SK-N-SH (cell line): ENCODE results near the gene UNC13B. TPM values are rescaled to one million over a fixed set of nuclear protein-coding genes. Genes with fewer than 3 reads are reported as not detected.

Experiments
- CTCF ChIA-PET: fragments of 300-600, 350-600 bp; formaldehyde crosslinking; extraction: SDS; loops from one replicate; lab custom pipeline; 2021; lab: Yijun Ruan, JAX
- POLR2A ChIA-PET: fragments of 350-600 bp; sonication (Branson Sonifier 250); formaldehyde crosslinking; extraction: SDS; loops from one replicate; lab custom pipeline; 2020; ENCODE audit warnings: antibody characterized with exemption, inconsistent platforms; lab: Yijun Ruan, JAX
- DNase-seq: peaks from one replicate; pipeline ENCODE4 v3.0.0; 2012
- H2AFZ ChIP-seq: fragments of 200-600 bp; sonication (generic); 2 replicates; pipeline ENCODE4 v1.8.1; 2016; ENCODE audit warnings: antibody characterized with exemption, mild to moderate bottlenecking, low read depth
- H3F3A ChIP-seq: fragments of 200-600 bp; sonication (generic); replicated peaks from 2 replicates; pipeline ENCODE3; 2016; ENCODE audit warnings: antibody characterized with exemption, mild to moderate bottlenecking; ENCODE audit not compliant: insufficient read depth
- H3K27ac ChIP-seq, 2 experiments: fragments of 200-500 bp in 1 of 2; fragments of 200-600 bp in 1 of 2; sonication (Bioruptor generic) in 1 of 2; sonication (generic), shearing (Covaris generic) in 1 of 2; 2 replicates each; pipeline versions ENCODE4 v1.5.1 to v1.6.1; 2014 to 2016; ENCODE audit warnings: low read depth in 2 of 2, inconsistent platforms in 1 of 2, low read length in 1 of 2, mild to moderate bottlenecking in 1 of 2, mixed read lengths in 1 of 2
- H3K27me3 ChIP-seq: fragments of 200-600 bp; sonication (generic), shearing (Covaris generic); 2 replicates; pipeline ENCODE4 v1.6.1; 2016; ENCODE audit warnings: mixed run types; ENCODE audit not compliant: insufficient read depth
- H3K36me3 ChIP-seq, 2 experiments: fragments of 200-500 bp in 1 of 2; fragments of 200-600 bp in 1 of 2; sonication (Bioruptor generic) in 1 of 2; sonication (generic) in 1 of 2; replicated peaks in 1 of 2; 2 replicates each; pipeline versions ENCODE3 to v1.5.1; 2014 to 2016; ENCODE audit warnings: low read length in 1 of 2, mild to moderate bottlenecking in 1 of 2; ENCODE audit not compliant: insufficient read depth in 2 of 2, control insufficient read depth in 1 of 2
- H3K4me1 ChIP-seq, 2 experiments: fragments of 200-500 bp in 1 of 2; fragments of 200-600 bp in 1 of 2; sonication (Bioruptor generic) in 1 of 2; sonication (generic), shearing (Covaris generic) in 1 of 2; 2 replicates each; pipeline versions ENCODE4 v1.5.1 to v1.6.1; 2014 to 2016; ENCODE audit warnings: low read depth in 1 of 2, low read length in 1 of 2, mixed run types in 1 of 2; ENCODE audit not compliant: insufficient read depth in 2 of 2, control insufficient read depth in 1 of 2
- H3K4me2 ChIP-seq: fragments of 200-600 bp; sonication (generic), shearing (Covaris generic); 2 replicates; pipeline ENCODE4 v1.6.1; 2017; ENCODE audit warnings: mixed run types
- H3K4me3 ChIP-seq, 2 experiments: fragments of 200-500 bp in 1 of 2; fragments of 200-600 bp in 1 of 2; sonication (Bioruptor generic) in 1 of 2; sonication (generic), shearing (Covaris generic) in 1 of 2; 2 replicates each; pipeline versions ENCODE4 v1.5.1 to v1.8.1; 2014 to 2016; ENCODE audit warnings: low read depth in 2 of 2, inconsistent platforms in 1 of 2, low read length in 1 of 2, mild to moderate bottlenecking in 1 of 2, mixed read lengths in 1 of 2, moderate library complexity in 1 of 2
- H3K79me2 ChIP-seq: fragments of 200-600 bp; sonication (generic); 2 replicates; pipeline ENCODE4 v1.8.1; 2017; ENCODE audit warnings: mild to moderate bottlenecking; ENCODE audit not compliant: insufficient read depth
- H3K9ac ChIP-seq: fragments of 200-600 bp; sonication (generic); 2 replicates; pipeline ENCODE4 v1.6.1; 2017; ENCODE audit warnings: mixed run types
- H3K9me2 ChIP-seq: fragments of 200-600 bp; sonication (generic); 2 replicates; pipeline ENCODE4 v1.6.1; 2017; ENCODE audit warnings: mixed run types
- H3K9me3 ChIP-seq: fragments of 200-600 bp; sonication (generic); 2 replicates; pipeline ENCODE4 v1.6.1; 2017; ENCODE audit warnings: mixed run types, mild to moderate bottlenecking, moderate library complexity
- H4K20me1 ChIP-seq: fragments of 200-600 bp; sonication (generic); 2 replicates; pipeline ENCODE4 v1.6.1; 2017; ENCODE audit warnings: mild to moderate bottlenecking, mixed run types; ENCODE audit not compliant: insufficient read depth
- CHD2 ChIP-seq: fragments of 150-350 bp; IDR thresholded peaks from 2 replicates; pipeline ENCODE4 v1.6.1; 2018; ENCODE audit warnings: low read length; ENCODE audit not compliant: partially characterized antibody
- CTCF ChIP-seq: fragments of 200-600 bp; sonication (generic); IDR thresholded peaks from 2 replicates; pipeline ENCODE4 v1.6.1; 2017; ENCODE audit warnings: antibody characterized with exemption, mild to moderate bottlenecking, moderate library complexity
- ELF1 ChIP-seq: IDR thresholded peaks from 2 replicates; pipeline ENCODE4 v1.4.0; 2012
- FOSL2 ChIP-seq: IDR thresholded peaks from 2 replicates; pipeline ENCODE4 v1.4.0; 2012; ENCODE audit warnings: low read depth, mild to moderate bottlenecking, moderate library complexity, borderline replicate concordance
- FOXJ3 ChIP-seq: sonication (generic); formaldehyde crosslinking; IDR thresholded peaks from 2 replicates; pipeline ENCODE4 v1.5.1; 2020; ENCODE audit warnings: mild to moderate bottlenecking, missing genetic modification reagents
- GABPA ChIP-seq: IDR thresholded peaks from 2 replicates; pipeline ENCODE4 v1.4.0; 2012; ENCODE audit warnings: low read depth, mild to moderate bottlenecking
- JUND ChIP-seq: IDR thresholded peaks from 2 replicates; pipeline ENCODE4 v1.4.0; 2012
- NFIC ChIP-seq: IDR thresholded peaks from 2 replicates; pipeline ENCODE4 v1.4.0; 2012; ENCODE audit warnings: borderline replicate concordance
- PBX3 ChIP-seq: IDR thresholded peaks from 2 replicates; pipeline ENCODE4; 2012
- POLR2AphosphoS5 ChIP-seq: IDR thresholded peaks from 2 replicates; pipeline ENCODE4 v1.6.1; 2012; ENCODE audit warnings: low read depth, low read length
- RAD21 ChIP-seq: IDR thresholded peaks from 2 replicates; pipeline ENCODE4 v1.6.1; 2012; ENCODE audit warnings: mild to moderate bottlenecking, low read length
- RCOR1 ChIP-seq: fragments of 150-350 bp; IDR thresholded peaks from 2 replicates; pipeline ENCODE4 v1.6.1; 2017; ENCODE audit warnings: antibody characterized with exemption, low read length
- REST ChIP-seq: IDR thresholded peaks from 2 replicates; pipeline ENCODE4 v1.6.1; 2012; ENCODE audit warnings: mild to moderate bottlenecking, low read depth, low read length, moderate library complexity
- SMC3 ChIP-seq: IDR thresholded peaks from 2 replicates; pipeline ENCODE4 v1.6.1; 2012; ENCODE audit warnings: low read depth, low read length, improper control_type of control experiment
- TAF1 ChIP-seq: IDR thresholded peaks from 2 replicates; pipeline ENCODE4 v1.6.1; 2012; ENCODE audit warnings: low read depth, mild to moderate bottlenecking, low read length, moderate library complexity, borderline replicate concordance
- TCF12 ChIP-seq: IDR thresholded peaks from 2 replicates; pipeline ENCODE4 v1.4.0; 2012
- TEAD4 ChIP-seq: IDR thresholded peaks from 2 replicates; pipeline ENCODE4 v1.4.0; 2012; ENCODE audit warnings: mild to moderate bottlenecking, borderline replicate concordance; ENCODE audit not compliant: insufficient read depth
- USF1 ChIP-seq: IDR thresholded peaks from 2 replicates; pipeline ENCODE4 v1.4.0; 2012; ENCODE audit warnings: low read depth, borderline replicate concordance
- USF2 ChIP-seq: fragments of 150-350 bp; IDR thresholded peaks from 2 replicates; pipeline ENCODE4 v1.6.1; 2017; ENCODE audit warnings: antibody characterized with exemption, low read length, low read depth, borderline replicate concordance
- YY1 ChIP-seq: IDR thresholded peaks from 2 replicates; pipeline ENCODE4 v1.4.0; 2012; ENCODE audit warnings: low read depth, mild to moderate bottlenecking
- WGBS: methylation state at CpG from one replicate; pipeline ENCODE4 v1.1.6; 2017; ENCODE audit warnings: low lambda C conversion rate; 5-methylcytosine and 5-hydroxymethylcytosine counted together
- polyA plus RNA-seq, 3 experiments: library from polyadenylated mRNA; depleted of rRNA; stranded (reverse); fragments of >200 nt; gene quantifications; 2 replicates each; pipeline ENCODE4 v1.2.3, GENCODE V29; 2012

UNC13B gene
- polyA plus RNA-seq, 1 of the 3 experiments (the other 2 are of a cell fraction), result 8.1 TPM

- Histone ChIP-seq H3K9me3 (no peaks in the 10 kb centered on the region), H3K4me1 (no peaks in the 10 kb centered on the region; a peak in 1 of 4 replicates), H3K9ac (no peak overlapping the region), H3K27me3 (no peaks in the 10 kb centered on the region), H3K27ac (no peak overlapping the region), H4K20me1 (no peaks in the 10 kb centered on the region), H3K4me3 (no peak overlapping the region), H3K79me2 (no peaks in the 10 kb centered on the region), H2AFZ (no peak overlapping the region), H3F3A (no peaks in the 10 kb centered on the region), H3K4me2 (no peak overlapping the region), H3K9me2 (no peaks in the 10 kb centered on the region), H3K36me3 (peaks cover 0 to 17% of the 10 kb centered on the region in 2 experiments)
- DNase-seq, result no peak
- TF ChIP-seq GABPA, result no peak
- peak; percentile 53 for TF ChIP-seq CTCF
- TF ChIP-seq SMC3, result peak; percentile 36
- CTCF ChIA-PET, result interaction anchor here (0.7 kb wide), 1 partner anchor 320 kb away, joined by 3 read pairs; no protein-coding TSS in a partner anchor
- WGBS, result 86% methylated on average over 2 of the region's 2 CpGs
- POLR2A ChIA-PET, result no interaction called here
These were observed 223.2 kb downstream of the UNC13B start for GRCh38 chr9:35385042-35385441.

GRCh38 chr9:35395076-35395705 is 233.4 kb downstream of the UNC13B start:
- WGBS, result 78% methylated on average over 4 of the region's 4 CpGs
- CTCF ChIA-PET, result interaction anchor here (1.4 kb wide), 1 partner anchor 83 kb away, joined by 3 read pairs; no protein-coding TSS in a partner anchor
- H3K9ac ChIP-seq, result no peak overlapping the region
- no peak overlapping the region for H3K4me3 ChIP-seq
- no peaks in the 10 kb centered on the region for H3K9me3 ChIP-seq
- TF ChIP-seq POLR2AphosphoS5 (no peak), REST (no peak), USF1 (no peak), RCOR1 (no peak), JUND (no peak), GABPA (no peak), CHD2 (no peak), TAF1 (no peak), USF2 (no peak), PBX3 (no peak), YY1 (no peak), TEAD4 (no peak), TCF12 (no peak), NFIC (no peak), FOXJ3 (CRISPR knock-in tag) (no peak), RAD21 (no peak), ELF1 (no peak), FOSL2 (no peak)
- DNase-seq, result no peak
- H3K27ac ChIP-seq, result no peak overlapping the region
- H3K4me1 ChIP-seq, result no peaks in the 10 kb centered on the region; a peak in 1 of 4 replicates
- no peaks in the 10 kb centered on the region for H4K20me1 ChIP-seq
- no peak overlapping the region for H2AFZ ChIP-seq
- H3F3A ChIP-seq, result no peaks in the 10 kb centered on the region
- no peaks in the 10 kb centered on the region for H3K79me2 ChIP-seq
- H3K27me3 ChIP-seq, result no peaks in the 10 kb centered on the region
- peaks cover 0 to 12% of the 10 kb centered on the region in 2 experiments for H3K36me3 ChIP-seq
- no peaks in the 10 kb centered on the region for H3K9me2 ChIP-seq
- POLR2A ChIA-PET, result no interaction called here
- H3K4me2 ChIP-seq, result no peak overlapping the region
